Stimulated activated CD4-positive, alpha-beta T cell treated with anti-CD3 and anti-CD28 coated beads, TNF-alpha, amount 100 ng/mL, for 48 hours (primary cell): ENCODE measurements around the gene NTM.
"Not testable (repeated sequence)": the region's sequence is repeated elsewhere in the genome, so short reads cannot be mapped to it uniquely, and the experiment has no call there.

ENCODE experiments used
- DNase-seq, 3 donors: peaks; one replicate each; pipeline ENCODE4 v3.0.0-alpha.2; 2020; ENCODE audit warnings: low read depth in 3 of 3

The NTM gene

DNA sequence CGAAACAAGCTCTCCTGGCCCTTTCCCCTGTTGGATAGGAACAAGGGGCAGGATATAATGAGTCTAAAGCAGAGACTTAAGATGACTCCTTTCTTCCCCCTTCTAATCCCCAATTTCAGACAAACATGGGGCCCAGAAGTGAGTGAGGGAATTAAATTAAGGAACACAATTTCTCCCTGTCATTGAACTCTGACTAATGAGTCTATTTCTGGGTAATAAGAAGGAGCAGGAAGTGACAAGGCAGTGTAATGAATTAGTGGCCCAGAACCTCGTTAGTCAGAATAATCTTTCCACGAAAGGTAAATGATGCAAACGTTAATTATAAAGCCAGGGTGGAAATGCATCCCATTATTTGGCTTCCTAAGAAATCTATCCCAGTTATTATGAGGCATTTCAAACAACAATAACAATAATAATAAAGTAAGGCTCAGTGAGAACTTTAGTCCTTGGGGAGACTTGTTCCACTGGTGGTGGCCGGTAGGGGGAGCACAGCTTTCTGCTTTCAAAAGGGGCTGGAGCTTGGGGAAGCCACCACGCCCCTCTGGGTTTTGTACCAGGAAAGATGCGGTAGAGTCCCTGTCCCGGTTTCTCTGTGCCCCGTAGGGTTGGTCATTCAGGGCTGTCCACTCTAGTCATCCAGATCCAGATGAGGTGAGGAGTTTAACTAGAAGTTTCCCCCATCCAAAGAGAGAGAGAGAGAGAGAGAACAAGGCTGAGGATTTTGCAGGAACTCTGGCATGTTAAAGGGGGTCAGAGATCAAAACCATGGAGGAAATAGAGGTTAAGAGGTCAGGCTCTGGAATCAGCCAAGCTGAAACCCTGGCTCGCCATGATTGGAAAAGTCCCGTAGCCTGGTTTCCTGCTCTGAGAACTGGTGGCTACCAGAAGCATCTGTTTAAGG, 298.3 kb downstream of the NTM start:
- peak; percentile 7 to 40 (median 21) for DNase-seq

DNA sequence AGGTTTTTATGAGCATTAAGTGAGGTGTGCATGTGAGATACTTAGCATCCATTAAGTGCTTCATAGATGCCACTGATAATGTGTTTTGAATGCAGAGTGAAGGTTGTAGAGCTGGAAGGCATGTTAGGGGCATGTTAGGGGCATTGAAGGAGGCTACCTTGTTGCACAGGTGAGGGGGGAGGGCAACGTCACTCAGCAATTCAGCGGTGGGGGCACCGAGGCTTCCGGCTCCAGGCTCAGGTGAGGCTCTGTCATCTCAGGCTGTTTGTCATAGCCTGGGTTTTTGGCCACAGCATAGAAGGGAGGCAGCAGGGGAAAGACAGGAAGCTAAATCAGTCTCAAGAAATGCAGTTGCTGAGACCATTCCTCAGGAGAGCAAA, 299.0 kb downstream of the NTM start:
- DNase-seq, result no peak

DNA sequence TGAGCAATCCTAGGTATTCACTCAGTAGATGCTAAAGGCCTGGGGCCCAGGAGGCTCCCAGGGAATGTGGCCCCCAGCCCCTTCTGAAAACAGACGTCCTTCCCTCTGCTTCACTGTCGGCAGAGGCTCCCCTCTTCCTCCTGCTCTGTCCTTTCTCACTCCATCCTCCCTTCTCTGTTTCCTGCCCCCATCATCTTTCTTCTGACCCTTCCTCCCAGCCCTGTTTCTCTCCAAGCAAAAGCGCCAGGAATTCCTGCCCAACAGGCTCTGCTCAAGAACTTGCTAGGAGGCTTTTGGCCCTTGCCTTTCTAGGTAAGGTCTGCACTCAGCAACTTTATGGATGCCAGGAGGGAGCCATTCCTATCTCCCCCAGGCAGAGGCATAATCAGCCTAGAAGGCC, 300.5 kb downstream of the NTM start:
- DNase-seq, result no peak

DNA sequence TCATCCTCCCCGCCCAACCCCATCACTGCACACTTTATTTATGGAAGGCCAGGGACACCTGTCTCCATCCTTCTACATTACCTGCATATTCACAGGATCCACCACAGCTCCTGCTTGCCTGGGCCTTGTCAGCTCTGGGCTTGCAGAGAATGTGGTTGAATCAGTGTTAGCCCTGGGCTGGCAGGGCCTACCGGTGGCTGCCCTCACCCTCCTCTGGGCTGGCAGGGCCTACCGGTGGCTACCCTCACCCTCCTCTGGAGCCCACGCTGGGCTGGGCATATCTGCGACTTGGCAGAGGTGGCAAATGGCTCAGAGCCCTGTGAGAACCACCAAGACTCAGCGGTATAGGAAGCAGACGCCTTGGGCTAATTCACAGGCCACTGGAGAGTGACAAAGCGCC, 300.9 kb downstream of the NTM start:
- no peak for DNase-seq

DNA sequence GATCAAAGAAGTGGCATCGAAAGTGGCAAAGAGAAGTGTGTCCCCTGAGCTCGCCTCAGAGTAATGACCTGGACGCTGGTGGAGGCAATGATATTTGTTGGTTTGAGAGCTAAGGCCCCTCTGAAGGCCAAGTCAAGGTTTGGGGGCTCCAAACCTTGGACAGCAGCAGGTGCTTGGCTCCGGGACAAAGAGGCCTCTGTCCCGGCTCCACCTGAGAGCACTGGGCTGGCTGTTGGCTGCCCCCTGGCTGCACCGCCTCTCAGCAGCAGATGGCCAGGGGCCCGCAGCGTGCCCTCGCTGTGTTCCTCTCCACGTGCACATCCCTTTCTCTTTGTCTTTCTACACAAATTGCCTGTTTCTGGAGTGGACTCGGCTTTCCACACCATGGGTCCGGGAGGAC, 301.3 kb downstream of the NTM start:
- DNase-seq, result no peak

DNA sequence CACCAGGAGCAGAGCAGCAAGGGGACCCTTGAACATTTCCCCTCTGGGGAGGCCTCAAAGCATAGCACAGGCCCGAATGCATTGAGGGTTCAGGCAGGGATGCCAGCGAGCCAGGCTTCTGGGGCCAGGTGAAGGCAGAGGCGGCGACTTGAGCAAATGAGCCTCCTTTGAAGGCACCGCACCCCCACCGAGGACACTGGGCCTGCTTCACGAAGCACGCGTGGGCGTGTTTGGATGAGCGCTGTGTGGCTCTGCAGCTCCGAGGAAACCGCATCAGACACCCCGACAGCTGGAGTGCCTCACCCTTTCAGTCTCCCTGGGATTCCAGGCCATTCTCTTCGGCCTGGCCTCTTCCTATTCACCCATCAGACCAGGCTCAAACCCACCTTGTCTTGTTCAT, 301.8 kb downstream of the NTM start:
- no peak for DNase-seq

DNA sequence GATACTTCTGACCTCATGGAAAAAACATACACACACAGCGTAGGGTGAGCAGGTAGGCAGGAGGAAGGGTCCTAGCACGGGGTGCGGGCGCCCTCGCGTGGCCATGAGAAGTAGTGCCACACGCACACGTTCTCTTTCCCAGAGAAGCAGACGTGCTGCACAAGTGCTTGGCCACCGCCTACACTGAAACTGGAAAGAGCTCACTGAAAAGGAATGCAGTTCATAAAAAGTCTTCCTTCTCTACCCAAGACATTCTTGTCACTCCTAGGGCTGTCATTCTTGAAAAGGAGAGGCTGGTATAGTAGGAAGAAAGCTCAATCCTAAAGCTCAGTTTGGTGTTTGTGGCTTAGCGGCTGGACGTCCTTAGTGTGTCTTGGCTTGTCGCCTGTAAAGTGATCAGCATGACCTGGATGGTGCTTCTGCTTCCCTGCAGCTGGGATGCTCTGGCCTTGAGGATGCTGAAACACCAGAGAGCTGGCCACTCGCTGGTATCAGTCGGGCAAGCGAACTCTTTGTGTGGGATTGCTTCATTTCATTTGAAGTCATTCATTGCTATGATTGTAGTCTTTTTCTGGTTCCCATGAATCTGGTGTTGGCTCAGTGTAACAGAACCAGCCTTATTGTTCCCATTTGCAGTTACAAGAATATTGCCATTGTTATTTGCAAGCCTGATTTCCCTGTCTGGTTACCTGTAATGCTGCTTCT, 303.8 kb downstream of the NTM start:
- DNase-seq, result peak in 2 of 3 donors; percentile 33 to 40

DNA sequence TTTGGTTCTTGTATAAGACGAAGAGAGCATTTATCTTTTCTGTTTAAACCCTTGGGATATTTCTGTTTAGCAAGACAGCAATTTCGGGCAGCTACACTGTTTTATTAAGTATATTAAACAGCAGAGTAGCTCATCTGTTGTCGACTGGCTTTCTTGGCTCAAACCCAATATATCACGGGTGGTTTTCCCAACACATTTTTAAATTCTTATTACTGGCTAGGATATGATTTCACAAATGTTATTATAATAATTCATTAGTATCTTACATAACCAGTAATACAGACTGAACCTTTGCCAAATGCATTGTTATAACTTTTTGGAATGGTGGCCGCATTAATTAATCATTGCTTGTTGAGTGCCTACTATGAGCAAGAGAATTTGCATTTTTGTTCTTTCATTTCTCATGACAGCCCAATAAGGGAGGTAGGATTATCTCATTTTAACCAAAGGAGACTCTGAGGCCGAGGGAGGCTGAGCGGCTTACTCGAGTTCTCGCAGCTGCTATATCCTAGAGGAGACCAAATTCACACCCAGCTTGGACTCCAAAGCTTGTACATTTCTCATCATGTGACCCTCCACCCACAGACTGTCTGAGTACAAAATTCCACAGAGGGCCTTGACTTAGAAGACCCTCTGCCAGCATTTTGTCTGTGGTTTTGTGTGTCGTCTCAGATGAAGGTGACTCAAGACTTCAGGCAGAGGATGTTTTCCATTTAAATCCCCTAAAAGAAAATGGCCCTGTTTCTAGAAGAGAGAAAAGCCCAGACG, 304.9 kb downstream of the NTM start:
- no peak for DNase-seq

DNA sequence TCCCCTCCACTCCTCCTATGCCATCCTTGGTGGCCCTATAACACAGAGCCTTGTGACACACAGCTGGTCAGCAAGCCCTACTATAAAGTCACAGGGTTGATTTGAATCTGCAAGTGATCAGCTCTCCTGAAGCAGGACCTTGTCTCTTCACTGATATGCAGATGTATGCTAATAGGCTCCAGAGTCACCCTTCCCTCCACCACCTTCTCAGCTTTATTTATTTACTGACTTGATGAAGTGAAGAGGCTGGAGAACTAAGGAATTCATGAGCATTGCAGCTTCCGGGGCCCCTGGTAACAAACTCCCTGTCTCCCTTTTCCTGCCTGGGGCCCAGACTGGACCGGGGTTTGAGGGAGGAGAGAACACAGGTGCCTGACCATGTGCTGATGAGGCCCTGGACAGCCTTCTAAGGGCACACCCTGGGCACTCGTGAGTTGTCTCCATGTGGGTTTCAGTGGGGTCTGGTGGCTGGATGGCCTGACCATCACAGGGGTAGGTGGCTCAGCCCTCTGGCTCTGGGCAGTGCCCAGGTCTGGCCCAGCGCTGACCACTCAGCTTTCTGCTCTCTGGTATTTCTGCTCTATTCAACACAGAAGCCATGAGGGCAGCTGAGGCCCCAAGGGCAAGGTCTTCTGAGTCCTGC, 307.5 kb downstream of the NTM start:
- DNase-seq, result no peak

DNA sequence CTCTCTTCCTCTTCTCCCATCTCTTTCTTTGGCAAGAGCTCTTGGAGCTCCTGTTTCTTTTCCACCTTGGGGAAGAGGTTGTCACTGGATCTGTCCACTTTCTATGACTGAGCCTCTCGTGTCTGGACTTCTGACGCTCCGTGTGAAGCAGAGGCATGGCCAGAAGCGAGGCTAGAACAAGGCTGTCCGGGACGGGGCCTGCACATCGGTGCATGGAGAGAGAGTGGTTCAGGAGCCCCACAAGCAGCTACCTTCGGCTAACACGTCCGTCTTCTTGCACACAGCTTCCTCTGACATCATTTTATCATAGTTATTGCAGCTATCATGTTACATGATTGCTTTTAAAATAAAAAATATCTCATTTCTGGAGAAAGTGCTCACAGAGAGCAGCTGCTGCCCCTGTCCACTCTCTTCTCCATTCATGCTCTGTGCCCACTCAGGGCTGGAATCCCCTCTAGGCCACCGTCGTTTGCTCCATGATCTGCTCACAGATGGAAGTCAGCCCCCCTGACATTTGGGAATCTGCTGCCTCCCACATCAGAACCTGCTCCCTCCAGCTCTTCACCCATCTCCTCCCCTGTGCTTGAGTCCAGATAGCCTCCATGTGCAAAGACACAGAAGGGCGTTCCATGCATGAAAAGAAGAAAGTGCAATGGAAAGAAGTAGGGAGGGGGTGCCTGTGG, 308.4 kb downstream of the NTM start:
- no peak for DNase-seq

DNA sequence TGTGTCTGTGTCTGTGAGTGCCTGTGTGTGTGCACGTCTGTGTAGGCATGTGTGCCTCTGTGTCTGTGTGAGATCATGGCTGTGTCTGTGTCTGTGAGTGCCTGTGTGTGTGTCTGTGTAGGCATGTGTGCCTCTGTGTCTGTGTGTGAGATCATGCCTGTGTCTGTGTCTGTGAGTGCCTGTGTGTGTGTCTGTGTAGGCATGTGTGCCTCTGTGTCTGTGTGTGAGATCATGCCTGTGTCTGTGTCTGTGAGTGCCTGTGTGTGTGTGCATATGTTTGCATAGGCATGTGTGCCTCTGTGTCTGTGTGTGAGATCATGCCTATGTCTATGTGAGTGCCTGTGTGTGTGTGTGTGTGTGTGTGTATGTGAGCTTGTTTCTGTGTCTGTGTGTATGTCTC, 310.0 kb downstream of the NTM start:
- not testable (repeated sequence) for DNase-seq

DNA sequence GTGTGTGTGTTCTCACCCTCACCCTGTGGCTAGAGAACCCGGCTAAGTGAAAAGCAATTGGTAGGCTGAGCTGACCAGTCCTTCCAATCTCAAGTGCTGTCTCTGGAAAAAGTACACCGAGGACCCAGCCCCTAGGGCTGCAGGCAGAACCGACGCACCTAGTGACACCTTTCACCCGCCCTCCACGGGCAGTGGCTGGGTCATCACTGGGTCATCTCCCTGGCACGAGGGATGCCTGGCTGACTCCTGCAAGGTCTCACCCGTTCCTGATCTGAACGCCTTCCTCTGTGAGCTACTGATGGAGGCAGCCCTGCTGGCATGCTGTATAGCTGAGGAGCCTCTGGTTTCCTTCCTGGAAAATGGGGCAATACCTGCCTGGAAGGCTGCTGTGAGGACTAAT, 311.5 kb downstream of the NTM start:
- DNase-seq, result no peak

DNA sequence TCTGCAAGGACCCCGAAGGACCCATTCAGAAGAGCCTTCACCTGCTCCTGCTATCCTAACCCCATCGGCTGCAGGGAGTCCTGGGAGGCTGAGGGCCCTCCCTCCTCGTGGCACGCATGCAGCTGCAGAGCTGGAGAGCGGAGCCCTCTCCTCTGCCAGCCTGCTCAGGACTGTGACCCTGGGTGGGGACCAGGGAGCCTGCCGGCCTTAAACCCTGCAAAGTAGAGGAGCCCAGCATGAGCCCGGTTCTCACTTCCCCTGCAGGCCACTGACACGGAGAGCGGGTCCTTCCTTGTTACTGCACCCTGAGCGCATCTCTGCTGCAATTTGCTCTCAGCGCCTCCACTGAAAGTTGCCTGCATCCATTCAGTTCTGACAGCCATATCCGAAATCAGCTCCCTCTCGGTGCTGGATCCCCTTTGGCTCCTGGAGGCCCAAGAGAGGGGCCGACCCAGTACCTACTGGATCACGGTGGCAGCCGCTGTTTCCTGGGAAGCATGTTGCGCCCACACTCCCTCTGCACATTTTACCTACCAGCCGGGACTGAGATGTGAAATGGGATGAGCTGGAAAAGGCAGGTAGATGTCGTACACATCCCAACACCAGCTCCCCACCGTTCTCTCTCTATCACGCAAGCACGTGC, 312.1 kb downstream of the NTM start:
- DNase-seq, result no peak

DNA sequence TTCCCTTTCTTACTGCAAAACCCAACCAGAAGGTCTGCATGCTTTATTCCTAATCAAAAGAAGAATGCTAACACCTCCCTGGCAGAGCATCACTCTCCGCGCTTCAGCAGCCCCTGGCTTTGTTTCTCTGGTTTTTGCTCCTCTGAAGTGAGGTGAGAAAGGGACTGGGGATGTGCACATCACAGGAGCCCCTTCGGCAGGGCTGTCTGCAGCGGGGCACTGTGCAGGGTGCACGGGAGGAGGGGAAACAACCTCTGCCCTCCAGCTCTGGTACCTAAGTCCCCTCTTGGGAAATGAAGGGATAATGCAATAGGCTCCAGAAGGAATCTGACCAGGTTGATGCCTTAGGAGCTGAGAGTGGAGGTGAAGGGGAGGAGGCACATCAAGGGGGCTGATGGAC, 312.7 kb downstream of the NTM start:
- no peak for DNase-seq

DNA sequence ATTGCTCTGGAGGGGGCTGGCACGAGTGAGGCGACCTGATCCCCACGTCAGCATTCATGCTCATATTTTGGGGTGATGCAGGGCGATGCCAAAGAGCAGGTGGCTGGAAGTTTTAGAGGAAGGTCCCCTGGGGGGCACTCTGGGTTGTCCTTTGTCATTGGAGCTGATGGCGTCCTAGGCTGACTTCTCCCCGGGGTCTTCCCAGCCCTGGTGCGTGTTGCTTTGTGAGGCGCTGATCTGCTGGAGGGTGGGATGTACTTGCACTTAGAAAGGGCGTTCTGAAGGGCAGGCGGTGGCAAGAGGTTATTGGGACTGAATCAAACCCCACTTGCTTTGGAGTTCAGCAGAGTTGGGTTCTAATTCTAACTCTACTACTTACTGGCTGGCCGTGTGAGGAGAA, 313.3 kb downstream of the NTM start:
- no peak for DNase-seq

DNA sequence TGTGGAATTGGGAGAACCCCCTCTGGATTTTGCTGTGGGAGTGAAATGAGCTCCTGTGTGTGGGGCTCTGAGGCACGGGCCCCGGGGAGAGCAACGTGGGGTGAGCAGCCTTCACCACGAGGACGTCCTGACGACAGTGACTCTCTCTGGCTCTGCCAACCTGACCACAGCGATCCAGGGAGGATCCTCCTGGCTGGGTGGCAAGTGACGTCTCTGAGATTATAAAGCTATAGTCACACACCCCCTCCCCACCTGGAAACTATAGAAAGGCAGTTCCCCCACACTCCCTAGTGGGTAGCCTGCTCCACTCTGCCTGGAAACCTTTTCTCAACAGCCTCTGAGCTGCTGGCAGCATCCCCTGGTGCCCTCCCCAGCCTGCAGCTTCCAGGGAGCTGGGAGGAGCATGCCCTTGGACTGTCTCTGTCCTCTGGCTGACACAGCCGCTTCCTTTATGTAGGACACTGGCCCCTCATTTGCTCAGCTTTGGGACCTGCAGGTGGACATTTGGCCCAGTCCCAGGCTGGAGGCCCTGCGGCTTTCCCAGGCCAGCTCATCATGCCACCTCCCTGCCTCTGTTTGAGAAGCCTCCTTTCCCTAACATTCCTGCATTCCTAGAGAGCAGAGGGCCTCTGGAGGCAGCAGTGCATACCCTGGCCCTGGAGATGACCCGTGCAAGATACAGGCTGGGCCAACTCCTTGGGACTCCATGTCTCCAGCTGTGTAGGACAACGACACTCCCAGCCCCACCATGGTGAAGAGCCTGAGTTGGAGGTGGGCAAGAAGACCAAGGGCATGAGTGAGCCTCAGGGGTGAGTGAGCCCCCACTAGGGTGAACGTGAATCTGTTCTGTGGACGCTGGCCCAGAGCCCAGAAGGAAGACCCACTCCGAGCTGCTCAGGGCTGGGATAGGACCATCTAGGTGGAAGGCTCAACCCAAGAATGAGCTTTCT, 314.0 kb downstream of the NTM start:
- no peak for DNase-seq

DNA sequence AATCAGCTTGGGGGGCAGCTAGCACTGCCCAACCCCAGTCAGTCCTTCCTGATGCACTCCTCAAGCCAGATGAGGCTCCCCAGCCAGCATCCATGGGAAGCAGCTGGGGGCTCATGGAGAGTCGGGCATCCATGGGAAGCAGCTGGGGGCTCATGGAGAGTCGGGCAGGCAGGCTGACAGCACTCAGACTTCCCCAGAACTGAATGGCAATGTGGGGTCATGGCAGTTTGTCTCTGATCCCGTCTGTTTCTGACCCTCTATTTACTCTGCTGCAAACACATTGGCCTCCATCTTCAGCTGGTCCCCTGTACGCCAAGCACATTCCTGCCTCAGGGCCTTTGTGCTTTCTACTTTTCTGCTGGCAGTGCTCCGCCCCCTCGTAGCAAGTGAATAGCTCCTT, 314.8 kb downstream of the NTM start:
- no peak for DNase-seq

DNA sequence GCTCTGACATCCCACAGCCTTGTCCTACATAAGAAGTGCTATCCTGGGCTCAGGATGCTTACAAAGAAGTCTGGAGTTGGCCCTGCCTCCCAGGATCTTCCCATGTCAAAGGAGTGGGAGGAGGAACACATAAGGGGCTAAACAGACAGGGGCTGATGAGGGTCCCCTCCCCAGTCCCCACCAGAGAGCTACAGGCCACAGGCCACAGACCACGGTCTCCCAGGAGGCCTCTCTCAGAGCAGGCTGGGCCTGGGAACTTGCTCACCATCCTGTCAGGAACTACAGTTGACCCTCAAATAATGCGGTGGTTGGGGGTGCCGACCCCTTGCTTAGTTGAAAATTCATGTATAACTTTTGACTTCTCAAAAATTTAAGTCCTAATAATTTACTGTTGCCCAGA, 315.5 kb downstream of the NTM start:
- no peak for DNase-seq

DNA sequence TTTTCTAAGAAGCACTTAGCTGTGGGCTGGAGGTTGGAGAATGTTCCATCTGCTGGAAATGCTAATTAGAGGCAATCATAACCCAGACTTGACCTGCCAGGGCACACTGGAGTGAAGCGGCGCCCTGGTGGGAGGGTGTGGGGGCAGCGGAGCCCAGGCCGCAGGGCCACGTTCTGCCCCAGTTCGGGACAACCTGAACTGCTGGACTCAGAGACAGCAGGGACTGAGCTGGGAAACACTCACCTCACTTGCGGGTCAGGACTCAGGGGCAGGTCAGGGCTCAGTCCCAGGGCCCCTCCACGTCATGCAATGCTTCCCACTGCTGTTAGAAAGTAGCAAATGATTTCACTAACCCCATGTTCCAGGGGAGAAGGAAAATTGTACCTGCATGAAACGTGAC, 316.4 kb downstream of the NTM start:
- DNase-seq, result no peak
